ENCODE measurements around the gene BRSK1.

Gene BRSK1

DNA sequence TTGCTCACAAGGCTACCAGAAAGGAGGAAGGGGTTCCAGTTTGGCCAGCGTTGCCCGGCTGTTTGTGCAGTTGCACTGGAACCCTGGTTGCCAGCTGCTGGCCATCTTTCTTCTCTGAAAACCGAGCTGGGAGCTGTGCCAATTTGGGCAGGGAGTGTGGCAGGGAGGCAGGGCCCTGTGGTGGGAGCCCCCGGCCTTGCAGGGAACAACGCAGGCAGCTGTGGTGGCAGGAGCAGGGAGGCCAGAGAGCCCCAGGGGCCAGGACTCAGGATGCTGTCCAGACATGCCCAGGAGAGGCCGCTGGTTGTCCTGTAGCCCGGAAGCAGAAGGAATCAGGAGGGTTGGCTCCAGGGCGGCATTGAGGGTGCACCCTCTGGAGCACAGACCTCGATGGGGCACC is 60.6 kb downstream of the BRSK1 start:
- in situ Hi-C loops (cut with HindIII; ENCODE audit: low pct_ligation_motif_present, low pct_unique_long_range_greater_than_20kb, low sequenced_read_pairs), result no loop called here
- no peak for DNase-seq

DNA sequence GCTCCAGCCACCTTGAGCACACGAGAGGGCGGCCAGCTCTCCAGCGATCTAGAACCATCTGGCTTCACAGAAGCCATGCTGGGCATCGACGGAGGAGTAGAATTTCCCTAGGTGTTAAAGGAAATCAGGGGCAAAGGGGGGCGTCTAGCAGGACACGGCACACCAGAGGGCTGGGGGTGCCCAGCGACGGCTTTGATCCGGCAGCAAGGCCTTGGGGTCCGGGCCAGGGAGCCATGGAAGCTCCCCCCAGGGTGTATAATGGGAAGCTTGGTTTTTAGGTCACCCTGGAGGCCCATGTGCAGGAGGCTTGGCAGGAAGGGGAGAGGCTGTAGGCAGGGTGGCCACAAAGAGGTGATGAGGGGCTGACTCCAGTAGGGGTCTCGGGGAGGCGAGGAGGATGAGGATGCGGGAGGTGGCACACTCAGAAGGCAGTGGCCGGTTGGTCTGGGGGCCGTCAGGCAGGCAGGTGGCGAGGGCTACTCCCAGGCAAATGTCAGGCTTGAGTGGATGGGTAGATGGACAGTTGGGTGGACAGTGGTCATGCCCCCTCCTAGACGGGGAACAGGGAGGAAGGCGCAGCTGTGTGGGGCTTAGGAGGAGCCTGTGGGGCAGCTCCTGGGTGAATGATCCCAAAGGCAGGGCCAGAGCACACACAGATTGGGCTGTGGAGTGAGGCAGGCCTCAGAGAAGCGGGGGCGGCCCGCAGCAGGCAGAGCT is 61.5 kb downstream of the BRSK1 start:
- in situ Hi-C loops (cut with HindIII; ENCODE audit: low pct_ligation_motif_present, low pct_unique_long_range_greater_than_20kb, low sequenced_read_pairs), result no loop called here
- DNase-seq, result no peak

DNA sequence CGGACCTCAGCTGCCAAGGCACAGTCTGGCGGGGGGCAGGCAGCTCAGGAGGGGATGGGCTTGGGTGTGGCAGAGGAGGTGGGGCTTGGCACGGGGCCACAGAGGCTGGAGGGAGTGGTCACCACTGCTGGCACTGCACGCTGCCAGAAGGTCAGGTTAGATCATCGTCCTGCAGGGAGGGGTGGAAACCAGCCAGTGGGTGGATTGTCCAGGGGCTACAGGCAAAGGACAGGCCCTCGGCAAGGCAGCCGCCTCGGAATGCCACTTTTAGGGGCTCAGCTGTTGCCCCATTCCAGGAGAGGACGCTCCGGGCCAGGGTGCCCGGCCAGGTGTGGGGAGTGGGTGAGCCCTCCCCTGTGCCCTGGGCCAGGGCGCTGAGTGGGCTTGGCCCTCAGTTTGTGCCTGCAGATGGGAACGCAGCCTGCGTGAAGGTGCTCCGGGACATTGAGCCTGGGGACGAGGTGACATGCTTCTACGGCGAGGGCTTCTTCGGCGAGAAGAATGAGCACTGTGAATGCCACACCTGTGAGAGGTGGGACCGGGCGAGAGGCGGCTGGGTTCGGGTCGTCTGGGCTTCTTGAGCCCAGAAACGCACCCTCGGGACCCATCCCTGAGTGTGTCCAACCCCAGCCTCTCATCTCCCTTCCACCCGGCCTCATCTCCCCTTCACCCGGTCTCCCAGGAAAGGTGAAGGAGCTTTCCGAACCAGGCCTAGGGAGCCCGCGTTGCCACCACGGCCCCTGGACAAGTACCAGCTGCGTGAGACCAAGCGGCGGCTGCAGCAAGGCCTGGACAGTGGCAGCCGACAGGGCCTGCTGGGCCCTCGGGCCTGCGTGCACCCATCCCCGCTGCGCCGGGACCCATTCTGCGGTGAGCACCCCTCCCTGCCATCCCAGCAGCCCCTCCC is 62.3 kb downstream of the BRSK1 start:
- no peak for DNase-seq
- in situ Hi-C loops (cut with HindIII; ENCODE audit: low pct_ligation_motif_present, low pct_unique_long_range_greater_than_20kb, low sequenced_read_pairs), result no loop called here

DNA sequence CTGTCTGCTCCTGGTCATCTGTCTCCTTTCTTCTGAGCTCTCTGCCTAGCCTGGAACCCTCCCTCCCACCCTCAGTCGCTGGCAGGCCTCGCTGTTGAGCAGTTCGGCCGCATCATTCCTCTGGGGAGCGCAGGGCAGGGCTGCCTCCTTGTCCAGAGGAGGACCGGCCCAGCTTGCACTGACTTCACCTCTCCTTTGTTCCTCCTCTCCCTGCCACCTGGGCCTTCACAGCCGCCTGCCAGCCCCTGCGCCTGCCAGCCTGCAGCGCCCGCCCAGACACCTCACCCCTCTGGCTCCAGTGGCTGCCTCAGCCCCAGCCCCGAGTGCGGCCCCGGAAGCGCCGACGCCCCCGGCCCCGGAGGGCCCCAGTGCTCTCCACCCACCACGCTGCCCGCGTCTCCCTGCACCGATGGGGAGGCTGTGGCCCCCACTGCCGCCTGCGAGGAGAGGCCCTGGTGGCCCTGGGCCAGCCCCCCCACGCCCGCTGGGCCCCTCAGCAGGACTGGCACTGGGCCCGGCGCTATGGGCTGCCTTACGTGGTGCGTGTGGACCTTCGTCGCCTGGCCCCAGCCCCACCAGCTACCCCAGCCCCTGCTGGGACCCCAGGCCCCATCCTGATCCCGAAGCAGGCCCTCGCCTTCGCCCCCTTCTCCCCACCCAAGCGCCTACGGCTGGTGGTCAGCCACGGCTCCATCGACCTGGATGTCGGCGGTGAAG is 63.1 kb downstream of the BRSK1 start:
- in situ Hi-C loops (cut with HindIII; ENCODE audit: low pct_ligation_motif_present, low pct_unique_long_range_greater_than_20kb, low sequenced_read_pairs), result no loop called here
- no peak for DNase-seq

DNA sequence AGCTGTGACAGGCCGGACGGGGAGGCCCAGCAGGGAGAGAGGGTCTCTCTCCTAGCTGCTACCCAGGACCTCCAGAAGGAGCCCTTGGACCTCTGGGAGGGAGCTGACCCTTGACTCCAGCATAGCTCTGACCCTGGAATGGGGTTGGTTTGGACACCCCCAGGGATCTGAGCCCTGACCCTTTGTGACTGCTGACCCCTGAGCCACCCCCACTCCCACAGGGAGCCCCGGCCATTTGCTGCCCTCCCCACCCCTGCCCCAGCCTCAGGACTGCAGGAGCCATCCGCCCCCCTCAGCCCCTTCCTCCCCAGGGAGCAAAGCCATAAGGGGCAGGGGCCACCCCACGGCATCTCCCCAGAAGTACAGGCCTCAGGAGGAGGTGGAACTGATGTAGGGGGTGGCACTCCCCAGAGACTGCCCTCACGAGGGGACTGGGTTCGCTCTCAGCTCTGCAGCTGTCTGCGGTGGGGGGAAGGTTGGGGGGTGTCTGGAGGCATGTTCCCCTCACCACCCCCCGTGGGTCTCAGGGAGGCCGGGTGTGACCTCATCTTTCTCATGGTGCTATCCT is 63.7 kb downstream of the BRSK1 start:
- DNase-seq, result no peak
- in situ Hi-C loops (cut with HindIII; ENCODE audit: low pct_ligation_motif_present, low pct_unique_long_range_greater_than_20kb, low sequenced_read_pairs), result no loop called here

DNA sequence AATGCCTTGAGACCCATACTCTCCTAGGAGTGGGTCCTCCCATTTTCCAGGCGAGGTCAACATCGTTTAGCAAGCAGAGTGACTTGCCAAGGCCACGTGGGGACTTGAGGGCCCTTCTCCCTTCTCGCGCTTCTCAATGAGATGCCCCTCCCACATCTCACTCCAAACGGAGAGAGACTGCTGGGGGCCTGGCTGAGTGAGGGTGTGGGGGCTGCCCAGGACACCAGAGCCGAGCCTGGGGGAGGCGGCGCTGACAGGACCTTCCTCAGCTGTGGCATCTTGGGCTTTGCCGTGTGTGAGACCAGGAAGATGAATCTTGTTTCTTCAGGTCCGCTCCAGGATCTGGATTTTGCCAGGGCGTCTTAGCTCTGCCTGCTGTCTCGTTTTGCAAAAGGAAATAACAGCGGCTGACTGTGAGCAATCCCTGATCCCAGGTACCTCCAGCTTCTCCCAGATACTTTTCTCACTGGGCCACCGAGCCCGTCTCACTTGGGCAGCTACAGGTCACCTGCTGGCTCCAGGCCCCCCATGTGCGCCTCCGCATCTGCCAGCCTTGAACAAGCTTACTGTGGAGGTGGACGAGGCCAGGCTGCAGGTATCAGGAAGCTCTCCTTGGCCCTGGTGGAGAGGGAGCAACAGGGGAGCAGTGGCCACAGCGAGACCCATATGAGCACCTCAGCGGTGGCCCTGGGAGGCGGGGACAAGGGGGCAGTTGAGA is 64.7 kb downstream of the BRSK1 start:
- no peak for DNase-seq
- in situ Hi-C loops (cut with HindIII; ENCODE audit: low pct_ligation_motif_present, low pct_unique_long_range_greater_than_20kb, low sequenced_read_pairs), result no loop called here

DNA sequence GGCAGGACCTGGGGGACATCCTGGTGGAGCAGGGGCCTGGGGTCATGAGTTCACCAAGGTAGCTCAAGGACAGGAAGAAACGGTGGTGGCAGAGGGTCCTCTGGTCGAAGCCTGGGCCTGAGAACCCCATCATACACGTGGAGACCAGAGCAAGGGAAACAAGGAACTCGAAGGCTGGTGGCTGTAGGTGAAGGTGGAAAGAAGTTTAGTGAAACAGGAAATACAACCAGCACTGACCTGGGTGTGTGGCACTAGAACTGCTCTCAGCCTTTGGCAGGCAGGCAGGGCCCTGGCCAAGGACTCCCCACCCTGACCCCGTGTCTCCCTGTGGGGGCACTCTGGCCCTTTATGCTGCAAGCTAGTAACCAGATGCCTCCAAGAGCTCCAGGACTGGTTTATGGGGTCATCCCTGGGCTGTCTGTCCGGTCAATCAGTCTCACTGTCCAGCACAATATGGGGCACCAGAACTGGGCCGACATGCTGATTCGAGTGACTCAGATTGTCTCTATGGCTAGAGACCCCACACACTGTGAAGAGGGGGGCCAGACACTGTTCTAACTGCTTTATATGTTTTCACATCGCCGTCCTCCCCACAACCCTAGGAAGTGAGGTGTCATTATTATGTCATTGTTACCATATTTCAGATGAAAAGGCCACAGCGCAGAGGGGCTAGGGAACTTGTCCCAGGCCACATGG is 67.0 kb downstream of the BRSK1 start:
- no peak for DNase-seq

DNA sequence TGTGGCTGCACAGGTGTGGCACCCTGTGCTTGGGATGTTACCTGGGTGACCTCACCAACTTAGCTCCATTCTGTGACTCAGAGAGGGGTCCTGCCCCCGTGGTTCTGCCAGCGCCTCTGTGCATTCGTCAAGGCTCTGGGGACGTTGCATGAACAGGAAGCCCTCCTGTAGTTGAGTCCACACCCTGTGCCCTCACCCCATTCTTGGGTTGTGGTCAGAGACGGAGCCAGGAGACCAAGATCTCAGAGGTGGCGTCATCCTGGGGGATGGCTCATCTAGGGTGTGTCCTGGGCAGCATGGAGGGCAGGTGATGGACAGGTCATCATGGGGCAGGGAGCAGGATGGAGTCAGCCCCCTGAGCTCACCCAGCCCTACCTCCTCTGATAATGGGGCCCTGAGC is 68.2 kb downstream of the BRSK1 start:
- no peak for DNase-seq
- in situ Hi-C loops (cut with HindIII; ENCODE audit: low pct_ligation_motif_present, low pct_unique_long_range_greater_than_20kb, low sequenced_read_pairs), result no loop called here

More for the DNA sequence above, 67.0 kb downstream of the BRSK1 start:
- in situ Hi-C loops (cut with HindIII; ENCODE audit: low pct_ligation_motif_present, low pct_unique_long_range_greater_than_20kb, low sequenced_read_pairs), result no loop called here

DNA sequence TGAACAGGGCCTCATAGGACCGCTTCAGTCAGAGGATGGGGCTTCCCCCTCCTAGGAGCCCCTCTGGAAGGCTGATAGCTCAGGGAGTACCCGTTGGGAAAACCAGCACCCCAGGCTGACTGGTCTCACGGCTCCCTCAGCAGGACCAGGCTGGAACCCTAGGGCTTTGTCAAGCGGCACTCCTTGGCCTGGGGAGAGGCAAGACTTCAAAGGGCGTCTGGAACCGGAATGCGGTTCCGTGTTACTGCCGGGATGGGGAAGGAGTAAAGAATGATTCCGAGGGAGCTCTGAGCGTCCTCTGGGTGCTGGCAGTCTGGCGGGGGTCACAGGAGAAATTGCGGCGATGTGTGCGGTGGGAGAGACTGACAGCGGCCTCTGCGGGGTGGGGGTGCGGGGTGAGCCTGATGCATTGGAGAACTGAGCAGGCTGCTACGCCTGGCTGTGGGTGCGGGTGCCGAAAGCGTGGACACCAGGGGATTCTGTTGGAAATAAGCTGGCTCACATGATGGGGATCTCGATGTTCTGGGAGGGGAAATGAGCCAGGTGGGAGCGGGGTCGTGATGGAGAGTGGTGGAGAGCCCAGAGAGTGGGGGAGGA is 68.8 kb downstream of the BRSK1 start:
- DNase-seq, result no peak
- in situ Hi-C loops (cut with HindIII; ENCODE audit: low pct_ligation_motif_present, low pct_unique_long_range_greater_than_20kb, low sequenced_read_pairs), result no loop called here

DNA sequence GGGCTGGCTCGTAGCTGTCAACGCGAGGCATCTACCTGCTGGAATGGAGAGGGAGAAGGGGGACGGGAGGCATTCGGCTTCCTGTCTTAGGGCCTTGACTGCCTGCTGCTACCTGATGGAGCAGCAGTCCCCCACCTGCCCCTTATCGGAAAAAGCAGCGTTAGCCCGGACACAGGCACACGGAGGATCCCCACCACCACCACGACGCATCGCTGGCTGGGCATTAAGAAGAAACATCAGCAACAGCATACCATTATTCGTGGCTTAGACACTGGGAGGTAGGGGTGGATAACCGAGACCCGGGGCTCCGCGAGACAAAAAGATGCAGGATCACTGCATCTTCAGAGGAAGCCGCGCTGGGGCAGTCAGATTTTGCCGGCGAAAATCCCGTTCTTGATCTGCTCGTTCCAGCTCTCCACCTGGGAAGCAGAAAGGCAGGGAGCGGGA is 69.6 kb downstream of the BRSK1 start:
- in situ Hi-C loops (cut with HindIII; ENCODE audit: low pct_ligation_motif_present, low pct_unique_long_range_greater_than_20kb, low sequenced_read_pairs), result no loop called here
- DNase-seq, result no peak

DNA sequence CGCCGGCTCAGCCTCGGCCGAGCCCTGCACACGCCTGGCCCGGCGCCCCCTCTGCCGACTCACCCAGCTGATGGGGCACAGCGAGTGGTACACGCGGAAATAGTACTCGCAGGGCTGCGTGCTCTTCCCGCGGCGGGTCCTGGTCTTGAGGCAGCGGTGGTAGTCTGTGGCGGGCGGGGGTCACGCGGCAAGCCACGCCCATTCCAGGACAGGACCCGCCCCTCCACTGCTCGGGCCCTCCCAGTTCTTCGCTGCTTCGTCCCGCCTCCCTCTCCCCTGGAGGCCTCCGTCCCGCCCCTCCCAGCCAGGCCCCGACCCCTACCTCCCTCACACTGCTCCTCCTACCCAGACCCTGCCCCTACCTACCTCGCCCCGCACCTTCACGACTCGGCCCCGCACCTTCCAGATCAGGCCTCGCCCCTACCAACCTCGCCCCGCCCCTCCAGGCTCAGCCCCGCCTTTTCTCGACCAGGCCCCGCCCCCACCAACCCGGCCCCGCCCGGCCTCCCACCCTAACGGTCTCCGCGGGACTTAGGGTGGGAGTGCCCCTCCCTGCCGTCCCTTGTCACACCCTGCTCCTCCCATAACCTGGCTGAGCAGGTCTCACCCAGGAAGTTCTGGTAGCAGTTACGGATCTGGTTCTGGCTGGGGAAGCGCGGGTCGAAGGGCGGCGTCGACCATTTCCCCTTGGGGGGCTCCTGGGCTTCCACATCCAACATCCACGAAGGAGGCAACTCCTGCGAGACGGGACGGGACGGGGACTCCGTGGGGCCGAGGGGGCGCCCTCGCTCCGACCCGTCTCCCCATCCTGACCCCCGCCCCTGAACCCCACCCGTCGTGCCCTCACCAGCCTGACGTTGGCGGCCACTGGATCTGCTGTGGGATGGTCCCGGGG is 70.3 kb downstream of the BRSK1 start:
- in situ Hi-C loops (cut with HindIII; ENCODE audit: low pct_ligation_motif_present, low pct_unique_long_range_greater_than_20kb, low sequenced_read_pairs), result no loop called here
- DNase-seq, result peak; percentile 45

DNA sequence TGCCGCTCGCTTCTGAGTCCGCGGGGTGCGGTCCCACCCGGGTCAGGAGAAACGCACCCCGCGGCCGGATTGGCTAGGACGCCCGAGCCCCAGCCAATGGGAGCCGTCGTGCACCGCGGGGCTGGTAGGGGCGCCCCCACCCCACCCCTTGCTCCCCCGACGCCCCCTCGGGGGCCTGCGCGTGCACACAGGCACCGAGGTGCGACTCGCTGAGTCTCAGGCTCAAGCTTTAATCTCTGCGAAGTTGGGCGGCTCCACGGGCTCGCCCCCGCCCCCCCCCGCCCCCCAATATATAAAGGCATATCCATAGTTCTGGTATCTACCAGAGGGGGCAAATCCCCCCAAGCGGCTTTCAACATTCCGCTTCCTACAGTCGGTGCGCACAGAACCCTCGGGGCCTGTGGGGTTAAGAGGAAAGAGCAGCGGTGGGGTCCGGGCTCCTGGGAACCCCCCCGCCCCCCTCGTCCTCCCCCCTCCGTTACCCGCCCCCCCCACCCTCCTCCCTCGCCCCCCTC is 71.0 kb downstream of the BRSK1 start, which contains the start of gene COX6B2:
Gene COX6B2 (minus strand): TSS at position 22 of the 515 bp plus-strand sequence. CDS start 198 bp downstream, outside the sequence.
- in situ Hi-C loops (cut with HindIII; ENCODE audit: low pct_ligation_motif_present, low pct_unique_long_range_greater_than_20kb, low sequenced_read_pairs), result no loop called here
- DNase-seq, result no peak

DNA sequence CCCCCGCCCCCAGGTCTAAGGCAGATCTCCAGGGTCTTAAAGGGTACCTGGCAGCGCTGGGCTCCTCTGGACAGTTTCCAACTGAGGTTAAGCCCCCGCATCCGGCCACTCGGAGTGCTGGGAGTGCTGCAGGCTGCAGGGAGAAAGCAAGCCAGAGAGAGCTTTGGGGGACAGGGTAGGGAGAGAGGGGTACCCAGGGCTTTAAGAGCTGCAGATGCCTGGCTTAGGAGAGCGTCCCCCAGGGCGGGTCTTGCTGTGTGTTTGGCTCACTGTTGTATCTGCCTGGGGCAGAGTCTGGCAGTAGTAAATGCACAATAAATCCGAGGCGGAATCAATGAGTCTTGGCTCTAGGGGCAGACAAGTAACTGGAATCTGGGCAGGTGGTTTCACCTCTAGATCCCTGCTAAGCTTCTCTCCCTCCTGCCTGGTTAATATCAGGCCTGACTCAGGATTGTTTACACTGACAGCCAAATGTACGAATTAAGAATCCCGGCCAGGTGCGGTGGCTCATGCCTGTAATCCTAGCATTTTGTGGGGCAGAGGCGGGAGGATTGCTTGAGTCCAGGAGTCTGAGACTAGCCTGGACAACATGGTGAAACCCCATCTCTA is 71.5 kb downstream of the BRSK1 start:
- in situ Hi-C loops (cut with HindIII; ENCODE audit: low pct_ligation_motif_present, low pct_unique_long_range_greater_than_20kb, low sequenced_read_pairs), result no loop called here
- no peak for DNase-seq

DNA sequence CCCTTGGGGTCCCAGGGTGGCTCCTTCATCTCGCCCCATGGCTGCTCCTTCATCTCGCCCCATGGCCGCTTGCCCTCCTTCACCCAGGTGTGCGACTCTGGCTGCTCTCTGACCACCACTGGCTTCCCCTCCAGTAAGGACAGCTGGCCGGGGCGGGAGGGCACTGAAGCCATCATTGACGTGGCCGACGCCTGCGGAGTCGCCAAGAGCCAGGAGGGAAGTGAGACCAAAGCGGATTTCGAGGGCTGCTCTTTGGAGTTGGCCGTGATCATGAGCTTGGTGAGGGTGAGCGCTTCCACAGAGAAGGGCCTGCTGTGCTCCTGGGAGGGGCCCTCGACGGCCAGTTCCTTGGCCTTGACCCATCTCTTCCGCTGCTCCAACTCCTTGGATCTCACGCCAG is 74.7 kb downstream of the BRSK1 start:
- in situ Hi-C loops (cut with HindIII; ENCODE audit: low pct_ligation_motif_present, low pct_unique_long_range_greater_than_20kb, low sequenced_read_pairs), result no loop called here
- no peak for DNase-seq

DNA sequence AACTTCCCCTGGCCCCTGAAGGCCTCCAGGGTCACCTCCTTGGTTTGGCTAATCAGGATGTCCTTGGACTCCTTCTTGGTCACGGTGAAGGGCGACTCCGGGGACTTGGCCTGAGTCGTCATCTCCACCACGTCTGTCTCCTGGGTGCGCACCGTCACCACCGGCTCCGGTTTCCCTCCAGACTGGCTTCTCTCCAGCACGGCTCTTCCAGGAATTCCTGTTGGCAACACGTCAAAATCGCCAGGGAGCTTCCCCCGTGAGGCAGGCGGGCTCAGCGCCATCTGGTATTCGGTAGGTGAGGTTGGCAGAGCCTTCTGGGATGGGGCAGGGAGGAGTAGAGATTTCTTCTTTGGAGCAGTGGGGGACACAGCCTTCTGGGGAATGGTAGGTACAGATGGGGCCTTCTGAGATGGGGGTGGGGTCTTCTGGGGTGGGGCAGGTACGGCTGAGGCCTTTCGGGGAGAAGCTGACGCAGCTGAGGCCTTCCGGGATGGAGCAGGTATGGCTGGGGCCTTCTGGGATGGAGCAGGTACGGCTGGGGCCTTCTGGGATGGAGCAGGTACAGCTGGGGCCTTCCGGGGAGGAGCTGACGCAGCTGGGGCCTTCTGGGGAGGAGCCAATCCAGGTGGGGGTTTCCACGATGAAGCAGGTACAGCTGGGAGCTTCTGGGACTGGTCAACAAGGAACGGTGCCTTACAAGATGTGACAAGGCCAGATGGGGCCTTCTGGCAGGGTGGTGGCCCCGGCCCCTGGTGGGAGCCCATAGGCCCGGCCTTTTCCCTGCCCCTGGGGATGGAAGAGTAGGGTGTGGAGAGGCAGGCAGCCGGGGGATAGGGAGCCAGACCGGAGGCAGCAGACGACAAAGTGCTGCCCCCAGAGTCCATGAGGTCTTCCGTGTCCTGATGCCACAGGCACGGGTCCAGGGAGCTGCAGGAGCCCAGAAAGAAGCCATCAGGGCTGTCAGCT is 75.4 kb downstream of the BRSK1 start:
- in situ Hi-C loops (cut with HindIII; ENCODE audit: low pct_ligation_motif_present, low pct_unique_long_range_greater_than_20kb, low sequenced_read_pairs), result no loop called here
- DNase-seq, result no peak
